H1 (cell line): Measurements from ENCODE around the gene ZSWIM6.

ENCODE experiments used
- CHD1 ChIP-seq: IDR thresholded peaks from 2 replicates; pipeline ENCODE4 v1.6.1; 2012; ENCODE audit warnings: low read depth, low read length, improper control_type of control experiment
- CHD2 ChIP-seq: IDR thresholded peaks from 2 replicates; pipeline ENCODE4 v1.6.1; 2012; ENCODE audit warnings: low read length, improper control_type of control experiment
- CREB1 ChIP-seq: IDR thresholded peaks from 2 replicates; pipeline ENCODE4 v1.6.1; 2012; ENCODE audit warnings: inconsistent platforms
- EZH2 ChIP-seq: fragments of 200-600 bp; sonication (generic); IDR thresholded peaks from 2 replicates; pipeline ENCODE4 v1.7.1; 2012; ENCODE audit warnings: low read depth, mild to moderate bottlenecking, moderate library complexity, low read length, inconsistent platforms; ENCODE audit not compliant: severe bottlenecking
- HDAC6 ChIP-seq: IDR thresholded peaks from one replicate; pipeline ENCODE4 v1.7.1; 2012; ENCODE audit warnings: low read depth, mild to moderate bottlenecking, inconsistent platforms, low read length, moderate library complexity
- MAFK ChIP-seq: IDR thresholded peaks from 2 replicates; pipeline ENCODE4 v1.6.1; 2012; ENCODE audit warnings: low read depth, mild to moderate bottlenecking, improper control_type of control experiment, low read length
- POLR2A ChIP-seq, 2 experiments: IDR thresholded peaks; 1 replicate in 1 of 2; 2 replicates in 1 of 2; pipeline ENCODE4 v1.6.1; 2011; ENCODE audit warnings: low read depth in 2 of 2, low read length in 2 of 2, mild to moderate bottlenecking in 2 of 2; ENCODE audit errors: control extremely low read depth in 1 of 2
- RAD21 ChIP-seq, 2 experiments: IDR thresholded peaks in 1 of 2; conservative IDR thresholded peaks in 1 of 2; 2 replicates each; pipeline ENCODE4 v1.6.1; 2011; ENCODE audit warnings: low read depth in 2 of 2, low read length in 2 of 2, improper control_type of control experiment in 1 of 2, inconsistent platforms in 1 of 2, mild to moderate bottlenecking in 1 of 2, moderate library complexity in 1 of 2
- RFX5 ChIP-seq: IDR thresholded peaks from 2 replicates; pipeline ENCODE4 v1.6.1; 2011; ENCODE audit warnings: low read depth, low read length, improper control_type of control experiment, borderline replicate concordance
- SIN3A ChIP-seq, 2 experiments: IDR thresholded peaks in 1 of 2; conservative IDR thresholded peaks in 1 of 2; 2 replicates each; pipeline ENCODE4 v1.6.1; 2011 to 2012; ENCODE audit warnings: low read length in 2 of 2, improper control_type of control experiment in 1 of 2, low read depth in 1 of 2, mild to moderate bottlenecking in 1 of 2
- TF ChIP-seq, protein P1 (sequence below), 3 experiments: IDR thresholded peaks; 1 replicate in 2 of 3; 2 replicates in 1 of 3; pipeline versions ENCODE4 v1.5.1 to v1.6.1; 2011; ENCODE audit warnings: low read length in 3 of 3, mild to moderate bottlenecking in 3 of 3, inconsistent platforms in 2 of 3, low read depth in 1 of 3, moderate library complexity in 1 of 3; ENCODE audit not compliant: insufficient read depth in 1 of 3; ENCODE audit errors: control extremely low read depth in 1 of 3

DNA sequence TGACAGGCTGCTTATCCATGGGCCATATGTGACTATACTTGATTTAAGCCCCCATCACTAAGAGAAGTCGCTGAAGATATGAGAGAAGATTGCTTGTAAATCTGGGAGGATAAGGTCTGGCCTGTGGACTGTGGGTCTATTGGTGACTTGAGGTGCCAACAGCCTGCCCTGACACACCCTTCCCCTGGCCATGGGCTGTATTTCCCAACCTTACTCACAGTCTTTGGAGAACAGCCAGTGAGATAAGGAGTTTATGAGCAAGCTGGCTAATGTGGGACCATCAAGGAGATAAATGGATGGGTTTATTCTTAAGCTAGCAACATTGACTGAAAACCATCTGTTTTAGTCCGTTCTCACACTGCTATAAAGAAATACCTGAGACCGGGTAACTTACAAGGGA, 231.3 kb downstream of the ZSWIM6 start:
- TF ChIP-seq RFX5 (no peak), POLR2A (IDR thresholded peaks at IDR 0.05; ENCODE audit: control extremely low read depth in 1 of 2, low read depth in 2 of 2, low read length in 2 of 2) (no peak), RAD21 (IDR thresholded peaks at IDR 0.05 in 1 of 2, conservative IDR thresholded peaks at IDR 0.05 in 1 of 2; ENCODE audit: low read depth in 2 of 2, low read length in 2 of 2) (no peak), EZH2 (no peak), SIN3A (conservative IDR thresholded peaks at IDR 0.05 in 1 of 2, IDR thresholded peaks at IDR 0.05 in 1 of 2; ENCODE audit: low read depth in 1 of 2, low read length in 2 of 2) (no peak), MAFK (no peak), HDAC6 (no peak), CHD2 (no peak), CHD1 (no peak), CREB1 (no peak)
- TF ChIP-seq, protein P1, sequence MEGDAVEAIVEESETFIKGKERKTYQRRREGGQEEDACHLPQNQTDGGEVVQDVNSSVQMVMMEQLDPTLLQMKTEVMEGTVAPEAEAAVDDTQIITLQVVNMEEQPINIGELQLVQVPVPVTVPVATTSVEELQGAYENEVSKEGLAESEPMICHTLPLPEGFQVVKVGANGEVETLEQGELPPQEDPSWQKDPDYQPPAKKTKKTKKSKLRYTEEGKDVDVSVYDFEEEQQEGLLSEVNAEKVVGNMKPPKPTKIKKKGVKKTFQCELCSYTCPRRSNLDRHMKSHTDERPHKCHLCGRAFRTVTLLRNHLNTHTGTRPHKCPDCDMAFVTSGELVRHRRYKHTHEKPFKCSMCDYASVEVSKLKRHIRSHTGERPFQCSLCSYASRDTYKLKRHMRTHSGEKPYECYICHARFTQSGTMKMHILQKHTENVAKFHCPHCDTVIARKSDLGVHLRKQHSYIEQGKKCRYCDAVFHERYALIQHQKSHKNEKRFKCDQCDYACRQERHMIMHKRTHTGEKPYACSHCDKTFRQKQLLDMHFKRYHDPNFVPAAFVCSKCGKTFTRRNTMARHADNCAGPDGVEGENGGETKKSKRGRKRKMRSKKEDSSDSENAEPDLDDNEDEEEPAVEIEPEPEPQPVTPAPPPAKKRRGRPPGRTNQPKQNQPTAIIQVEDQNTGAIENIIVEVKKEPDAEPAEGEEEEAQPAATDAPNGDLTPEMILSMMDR (IDR thresholded peaks at IDR 0.05; ENCODE audit: control extremely low read depth in 1 of 3, insufficient read depth in 1 of 3, low read depth in 1 of 3, low read length in 3 of 3) = no peak
